ENCODE data around the gene ISOC2. TPM values are rescaled to one million over a fixed set of nuclear protein-coding genes. Genes with fewer than 3 reads are reported as not detected.
"Not testable (repeated sequence)": the region's sequence is repeated elsewhere in the genome, so short reads cannot be mapped to it uniquely, and the experiment has no call there.

Gene ISOC2
- total RNA-seq, 6 experiments from 2014 or later = 69.4 to 222 (median 100) TPM

GRCh38 chr19:55407800-55408532 is 53.5 kb downstream of the ISOC2 start:
- peak; percentile 97 for ATAC-seq
- H3K27me3 ChIP-seq = no peaks in the 10 kb centered on the region
- intact Hi-C loops (cut with DNase I) = loop anchor here in 1 of 2 donors (10.0 kb wide), 1 partner anchor 103 kb away; no protein-coding TSS in a partner anchor
- peaks cover 0 to 2% (median 0%) of the 10 kb centered on the region in 4 donors for H3K4me1 ChIP-seq
- H3K4me3 ChIP-seq = peak overlapping the region; percentile 71 to 88 (median 83)
- TF ChIP-seq POLR2A (IDR thresholded peaks at IDR 0.05) = no peak
- no peak for TF ChIP-seq CTCF (IDR thresholded peaks at IDR 0.05)
- peaks cover 0 to 10% (median 1%) of the 10 kb centered on the region in 4 donors for H3K36me3 ChIP-seq
- peak; percentile 98 to 99 (median 99) for DNase-seq
- WGBS (ENCODE audit: insufficient coverage, low coverage, low lambda C conversion rate, missing lambda C conversion rate) = under 1% methylated on average over 41 of the region's 72 CpGs
- no peaks in the 10 kb centered on the region for H3K9me3 ChIP-seq
- peak overlapping the region; percentile 90 to 95 (median 92) for H3K27ac ChIP-seq

GRCh38 chr19:55407550-55407799 is 54.0 kb downstream of the ISOC2 start, which contains the start of gene UBE2S:
TSS of gene UBE2S (minus strand) at chr19:55407788. CDS start at chr19:55407589, 199 bp downstream.
- H3K36me3 ChIP-seq = peaks cover 0 to 12% (median 1%) of the 10 kb centered on the region in 4 donors
- peak within 1 kb of the TSS; percentile 90 to 95 (median 92) for H3K27ac ChIP-seq
- not testable (repeated sequence) for H3K4me1 ChIP-seq, ATAC-seq, H3K9me3 ChIP-seq, H3K27me3 ChIP-seq, DNase-seq
- H3K4me3 ChIP-seq = peak within 1 kb of the TSS; percentile 71 to 88 (median 83)
- 0% methylated on average over 3 of the region's 36 CpGs for WGBS (ENCODE audit: insufficient coverage, low coverage, low lambda C conversion rate, missing lambda C conversion rate)
- intact Hi-C loops (cut with DNase I) = loop anchor here in 1 of 2 donors (10.0 kb wide), 1 partner anchor 103 kb away; no protein-coding TSS in a partner anchor
- peak; percentile 99 for TF ChIP-seq POLR2A (IDR thresholded peaks at IDR 0.05)

- no peaks in the 10 kb centered on the region for H3K9me3 ChIP-seq
- peak in 1 of 4 donors; percentile 1 for ATAC-seq
- WGBS (ENCODE audit: insufficient coverage, low coverage, low lambda C conversion rate, missing lambda C conversion rate) = 25% methylated on average over 2 of the region's 35 CpGs
- H3K4me1 ChIP-seq = peaks cover 0 to 2% (median 0%) of the 10 kb centered on the region in 4 donors
- H3K27me3 ChIP-seq = no peaks in the 10 kb centered on the region
- TF ChIP-seq POLR2A (IDR thresholded peaks at IDR 0.05) (no peak), CTCF (IDR thresholded peaks at IDR 0.05) (no peak)
- peak overlapping the region; percentile 71 to 88 (median 83) for H3K4me3 ChIP-seq
- peak overlapping the region; percentile 90 to 95 (median 92) for H3K27ac ChIP-seq
- H3K36me3 ChIP-seq = peaks cover 0 to 14% (median 3%) of the 10 kb centered on the region in 4 donors
- intact Hi-C loops (cut with DNase I) = loop anchor here in 1 of 2 donors (10.0 kb wide), 1 partner anchor 102 kb away; no protein-coding TSS in a partner anchor
- peak in 2 of 3 donors; percentile 50 to 65 for DNase-seq
These were observed 54.5 kb downstream of the ISOC2 start for GRCh38 chr19:55406826-55407549.

- TF ChIP-seq CTCF (IDR thresholded peaks at IDR 0.05) = no peak
- TF ChIP-seq POLR2A (IDR thresholded peaks at IDR 0.05) = no peak
- 76% methylated on average over 13 of the region's 14 CpGs for WGBS (ENCODE audit: insufficient coverage, low coverage, low lambda C conversion rate, missing lambda C conversion rate)
- intact Hi-C loops (cut with DNase I) = loop anchor here in 1 of 2 donors (10.0 kb wide), 1 partner anchor 101 kb away; no protein-coding TSS in a partner anchor
- DNase-seq = no peak
- H3K36me3 ChIP-seq = peaks cover 0 to 17% (median 3%) of the 10 kb centered on the region in 4 donors
- no peaks in the 10 kb centered on the region for H3K27me3 ChIP-seq
- H3K9me3 ChIP-seq = no peaks in the 10 kb centered on the region
- peaks cover 0 to 2% (median 0%) of the 10 kb centered on the region in 4 donors for H3K4me1 ChIP-seq
- ATAC-seq = no peak
- H3K4me3 ChIP-seq = no peak overlapping the region
- H3K27ac ChIP-seq = no peak overlapping the region
These were observed 55.2 kb downstream of the ISOC2 start for GRCh38 chr19:55406091-55406825.

All from right lobe of liver (tissue), 6 donors.